OCI-LY7 (cell line): Measurements from ENCODE around the gene PPCDC. TPM values are rescaled to one million over a fixed set of nuclear protein-coding genes. Genes with fewer than 3 reads are reported as not detected.

Experiments used
- BruUV-seq: library from RNA; stranded (reverse); fragments of 400-500 nt; replicated peaks from 2 replicates; lab custom pipeline; 2021; lab: Mats Ljungman, UMichigan
- CTCF ChIA-PET: fragments of 300-600 bp; sonication (Branson Sonifier 250); formaldehyde crosslinking; loops from one replicate; lab custom pipeline; 2022; ENCODE audit warnings: antibody characterized with exemption; ENCODE audit not compliant: unreplicated experiment; lab: Charles Lee
- POLR2A ChIA-PET: fragments of 300-600 bp; sonication (Branson Sonifier 250); formaldehyde crosslinking; loops from one replicate; lab custom pipeline; 2022; ENCODE audit warnings: antibody characterized with exemption; lab: Charles Lee
- DNase-seq: peaks from one replicate; pipeline ENCODE4 v3.0.0-alpha.2; 2015; ENCODE audit warnings: low spot score
- H2AFZ ChIP-seq: fragments of 200-600 bp; sonication (generic), shearing (Covaris generic); 2 replicates; pipeline ENCODE4 v1.6.1; 2014; ENCODE audit warnings: mild to moderate bottlenecking, antibody characterized with exemption, low read length, moderate library complexity
- H3K27ac ChIP-seq: fragments of 200-600 bp; sonication (generic); 2 replicates; pipeline ENCODE4 v1.5.1; 2014; ENCODE audit warnings: mixed run types, low read depth, mild to moderate bottlenecking, moderate library complexity, low read length, inconsistent platforms; ENCODE audit not compliant: poor library complexity, severe bottlenecking
- H3K36me3 ChIP-seq: fragments of 200-600 bp; sonication (generic); 2 replicates; pipeline ENCODE4 v1.6.1; 2014; ENCODE audit warnings: mild to moderate bottlenecking, antibody characterized with exemption, low read length, moderate library complexity, mixed read lengths; ENCODE audit not compliant: insufficient read depth
- H3K4me1 ChIP-seq: fragments of 200-600 bp; sonication (generic); 2 replicates; pipeline ENCODE4 v1.5.1; 2014; ENCODE audit warnings: mild to moderate bottlenecking, low read length; ENCODE audit not compliant: insufficient read depth, poor library complexity, severe bottlenecking
- H3K4me2 ChIP-seq: fragments of 200-600 bp; sonication (generic); 2 replicates; pipeline ENCODE4 v1.6.1; 2014; ENCODE audit warnings: mild to moderate bottlenecking, low read length
- H3K4me3 ChIP-seq: fragments of 200-600 bp; sonication (generic); 2 replicates; pipeline ENCODE4 v1.5.1; 2014; ENCODE audit warnings: mild to moderate bottlenecking, low read depth, low read length; ENCODE audit not compliant: poor library complexity, severe bottlenecking
- H3K79me2 ChIP-seq: fragments of 200-600 bp; sonication (generic); 2 replicates; pipeline ENCODE4 v1.6.1; 2016; ENCODE audit warnings: low read depth, mild to moderate bottlenecking, low read length, moderate library complexity, mixed read lengths; ENCODE audit not compliant: insufficient read depth
- H3K9me2 ChIP-seq: fragments of 200-600 bp; sonication (generic); 2 replicates; pipeline ENCODE4 v1.6.1; 2016; ENCODE audit warnings: mild to moderate bottlenecking, low read length, mixed read lengths; ENCODE audit not compliant: insufficient read depth
- H3K9me3 ChIP-seq: fragments of 200-600 bp; sonication (generic); 2 replicates; pipeline ENCODE4 v1.6.1; 2014; ENCODE audit warnings: mild to moderate bottlenecking, mixed run types, low read length, mixed read lengths
- H4K20me1 ChIP-seq: fragments of 200-600 bp; sonication (generic); 2 replicates; pipeline ENCODE4 v1.6.1; 2014; ENCODE audit warnings: mild to moderate bottlenecking, antibody characterized with exemption, low read length, moderate library complexity, mixed read lengths; ENCODE audit not compliant: insufficient read depth
- EZH2phosphoT487 ChIP-seq: fragments of 200-600 bp; sonication (generic); IDR thresholded peaks from 2 replicates; pipeline ENCODE4 v1.6.1; 2018; ENCODE audit warnings: low read depth, borderline replicate concordance, mild to moderate bottlenecking, mixed run types, antibody characterized with exemption, low read length, moderate library complexity, mixed read lengths
- intact Hi-C: fragments of 100-400 bp; cut with micrococcal nuclease; formaldehyde crosslinking; loops from one replicate; pipeline ENCODE4 v1.10.0; 2022; ENCODE audit not compliant: unreplicated experiment
- total RNA-seq, 2 experiments: library from RNA; depleted of rRNA in 1 of 2; stranded (reverse); fragments of >200 nt in 1 of 2; shearing (Covaris generic) in 1 of 2; gene quantifications; 2 replicates each; pipeline ENCODE4 v1.2.3, GENCODE V29; 2014 to 2022
- TF ChIP-seq, protein P1 (sequence below): fragments of 200-600 bp; sonication (generic); conservative IDR thresholded peaks from 2 replicates; pipeline ENCODE4 v1.5.1; 2014; ENCODE audit warnings: mild to moderate bottlenecking, antibody characterized with exemption, low read length, moderate library complexity, mixed read lengths

The PPCDC gene
- total RNA-seq, 2 experiments from 2014 or later: 44.3 to 48.3 TPM

DNA sequence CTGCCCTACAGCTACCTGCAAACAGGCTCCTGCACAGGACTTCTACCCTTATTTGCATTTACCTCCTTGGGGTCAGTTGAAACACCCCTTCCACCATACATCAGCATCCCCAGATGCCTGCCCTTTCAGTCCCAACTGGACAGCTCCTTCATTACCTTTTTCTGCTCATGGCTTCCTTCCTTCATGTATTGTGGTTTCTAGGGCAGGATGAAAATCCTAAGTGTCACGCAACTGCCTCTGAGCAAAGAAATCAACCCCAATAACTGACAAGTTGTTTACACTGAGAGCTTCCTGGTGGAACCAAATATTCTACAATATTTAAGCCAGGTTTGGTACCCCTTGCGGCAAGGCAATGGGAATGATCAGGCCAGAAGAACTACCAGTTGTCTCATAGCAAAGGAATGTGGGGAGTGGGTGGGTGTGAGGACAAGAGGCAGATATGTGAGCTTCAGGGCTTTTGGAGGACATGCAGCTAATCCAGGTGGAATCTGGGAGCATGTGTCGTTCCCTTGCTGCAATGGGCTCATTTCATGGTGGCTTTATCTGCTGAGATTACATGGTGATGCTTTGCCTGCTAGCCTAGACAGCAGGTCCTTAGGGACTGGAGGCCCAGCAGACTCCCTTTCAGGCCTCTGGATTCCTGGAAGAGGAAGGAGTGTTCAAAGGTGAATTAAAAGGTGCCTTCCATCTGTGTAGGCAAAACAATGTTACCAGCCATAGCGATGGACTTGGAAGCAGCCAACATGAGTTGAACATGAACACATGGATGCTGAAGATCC lies 34.9 kb downstream of the PPCDC start:
- POLR2A ChIA-PET: interaction anchor here (1.1 kb wide), 1 partner anchor 8 kb away, joined by 4 read pairs; no protein-coding TSS in a partner anchor
- CTCF ChIA-PET: no interaction called here
- H3K27ac ChIP-seq: no peak overlapping the region
- H2AFZ ChIP-seq: no peak overlapping the region
- no TSS peak for BruUV-seq
- H3K36me3 ChIP-seq: peaks cover 4% of the 10 kb centered on the region
- H3K4me2 ChIP-seq: no peak overlapping the region
- H3K9me2 ChIP-seq: no peaks in the 10 kb centered on the region
- TF ChIP-seq, protein P1, sequence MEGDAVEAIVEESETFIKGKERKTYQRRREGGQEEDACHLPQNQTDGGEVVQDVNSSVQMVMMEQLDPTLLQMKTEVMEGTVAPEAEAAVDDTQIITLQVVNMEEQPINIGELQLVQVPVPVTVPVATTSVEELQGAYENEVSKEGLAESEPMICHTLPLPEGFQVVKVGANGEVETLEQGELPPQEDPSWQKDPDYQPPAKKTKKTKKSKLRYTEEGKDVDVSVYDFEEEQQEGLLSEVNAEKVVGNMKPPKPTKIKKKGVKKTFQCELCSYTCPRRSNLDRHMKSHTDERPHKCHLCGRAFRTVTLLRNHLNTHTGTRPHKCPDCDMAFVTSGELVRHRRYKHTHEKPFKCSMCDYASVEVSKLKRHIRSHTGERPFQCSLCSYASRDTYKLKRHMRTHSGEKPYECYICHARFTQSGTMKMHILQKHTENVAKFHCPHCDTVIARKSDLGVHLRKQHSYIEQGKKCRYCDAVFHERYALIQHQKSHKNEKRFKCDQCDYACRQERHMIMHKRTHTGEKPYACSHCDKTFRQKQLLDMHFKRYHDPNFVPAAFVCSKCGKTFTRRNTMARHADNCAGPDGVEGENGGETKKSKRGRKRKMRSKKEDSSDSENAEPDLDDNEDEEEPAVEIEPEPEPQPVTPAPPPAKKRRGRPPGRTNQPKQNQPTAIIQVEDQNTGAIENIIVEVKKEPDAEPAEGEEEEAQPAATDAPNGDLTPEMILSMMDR: no peak
- TF ChIP-seq EZH2phosphoT487: no peak
- DNase-seq: no peak
- H3K79me2 ChIP-seq: no peaks in the 10 kb centered on the region
- H4K20me1 ChIP-seq: no peaks in the 10 kb centered on the region
- no peak overlapping the region for H3K4me3 ChIP-seq
- no peaks in the 10 kb centered on the region for H3K9me3 ChIP-seq
- no peaks in the 10 kb centered on the region for H3K4me1 ChIP-seq
- intact Hi-C loops: no loop called here

DNA sequence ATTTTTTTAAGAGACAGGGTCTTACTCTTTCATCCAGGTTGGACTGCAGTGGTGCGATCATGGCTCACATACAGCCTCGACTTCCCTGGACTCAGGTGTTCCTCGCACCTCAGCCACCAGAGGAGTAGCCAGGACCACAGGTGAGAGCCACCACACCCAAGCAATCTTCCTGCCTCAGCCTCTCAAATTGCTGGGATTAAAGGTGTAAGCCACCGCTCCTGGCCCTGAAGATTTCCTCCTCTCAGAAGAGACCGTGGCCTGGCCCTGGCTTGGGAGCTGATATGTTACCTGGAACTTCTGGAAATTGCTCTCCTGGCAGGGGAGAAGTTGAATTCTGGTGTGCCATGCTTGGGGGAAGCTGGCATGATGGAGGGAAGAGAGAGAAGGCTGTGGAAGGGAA lies 36.2 kb downstream of the PPCDC start:
- no peaks in the 10 kb centered on the region for H3K9me3 ChIP-seq
- no peak overlapping the region for H3K27ac ChIP-seq
- CTCF ChIA-PET: no interaction called here
- H4K20me1 ChIP-seq: no peaks in the 10 kb centered on the region
- TF ChIP-seq EZH2phosphoT487: no peak
- TF ChIP-seq, protein P1: no peak
- H3K9me2 ChIP-seq: no peaks in the 10 kb centered on the region
- intact Hi-C loops: no loop called here
- no peaks in the 10 kb centered on the region for H3K4me1 ChIP-seq
- no peak overlapping the region for H3K4me3 ChIP-seq
- no peaks in the 10 kb centered on the region for H3K79me2 ChIP-seq
- BruUV-seq: no TSS peak
- POLR2A ChIA-PET: no interaction called here
- H3K36me3 ChIP-seq: peaks cover 4% of the 10 kb centered on the region
- no peak overlapping the region for H3K4me2 ChIP-seq
- DNase-seq: no peak
- no peak overlapping the region for H2AFZ ChIP-seq

DNA sequence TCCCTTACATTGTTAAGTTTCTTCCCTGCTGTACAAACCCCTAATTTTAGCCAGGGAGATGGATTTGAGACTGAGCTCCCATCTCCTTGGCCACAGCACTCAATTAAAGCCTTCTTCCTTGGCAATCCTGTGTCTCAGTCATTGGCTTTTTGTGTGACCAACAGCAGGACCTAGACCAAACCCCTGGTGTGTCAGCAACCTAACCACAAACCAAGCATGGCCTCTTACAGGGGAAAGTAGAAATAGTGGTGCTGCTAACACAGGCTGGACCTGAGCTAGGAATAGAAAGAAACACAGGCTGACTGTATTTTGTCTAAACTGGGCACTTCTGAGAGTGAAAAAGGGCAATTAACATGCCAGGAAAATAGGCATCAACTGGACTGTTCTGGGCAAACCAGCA lies 37.9 kb downstream of the PPCDC start:
- Histone ChIP-seq H2AFZ (no peak overlapping the region), H3K4me3 (no peak overlapping the region), H3K9me3 (no peaks in the 10 kb centered on the region), H3K4me1 (peaks cover 13% of the 10 kb centered on the region), H3K4me2 (no peak overlapping the region), H3K36me3 (peaks cover 4% of the 10 kb centered on the region), H4K20me1 (no peaks in the 10 kb centered on the region), H3K79me2 (no peaks in the 10 kb centered on the region), H3K9me2 (no peaks in the 10 kb centered on the region), H3K27ac (no peak overlapping the region)
- BruUV-seq: no TSS peak
- intact Hi-C loops: no loop called here
- POLR2A ChIA-PET: interaction anchor here (0.6 to 1.1 kb wide), 2 partner anchors 9 to 14 kb away, joined by 3 to 4 read pairs; no protein-coding TSS in a partner anchor
- no peak for DNase-seq
- CTCF ChIA-PET: no interaction called here
- TF ChIP-seq, protein P1: no peak
- no peak for TF ChIP-seq EZH2phosphoT487
